HG03064 (cell line): ENCODE measurements around the gene CDC42.

Experiments used
- ATAC-seq: cut with Tn5 transposase; IDR thresholded peaks from one replicate; pipeline ENCODE4 v1.9.1; 2021; ENCODE audit warnings: low read depth; ENCODE audit not compliant: unreplicated experiment

CDC42 gene

DNA sequence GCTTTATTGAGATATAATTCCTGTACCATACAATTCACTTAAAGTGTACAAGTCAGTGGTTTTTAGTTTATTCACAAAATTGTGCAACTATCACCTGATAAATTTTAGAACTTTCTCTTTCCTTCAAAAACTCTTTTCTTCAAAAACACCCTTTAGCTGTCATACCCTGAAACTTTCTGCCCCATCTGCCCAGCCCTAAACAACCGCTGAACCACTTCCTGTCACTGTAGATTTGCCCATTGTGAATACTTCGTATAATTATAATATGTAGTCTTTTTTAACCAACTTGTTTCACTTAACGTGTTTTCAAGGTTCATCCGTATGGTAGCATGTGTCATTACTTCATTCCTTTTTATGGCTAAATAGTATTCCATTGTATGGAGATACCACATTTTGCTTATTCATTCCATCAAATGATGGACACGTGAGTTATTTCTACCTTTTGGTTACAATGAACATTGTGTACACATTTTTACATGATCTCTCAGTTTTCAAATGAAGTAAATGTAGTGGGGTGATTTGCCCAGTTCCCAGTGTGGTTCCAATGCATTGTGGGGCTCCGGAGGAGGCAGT lies 52.4 kb downstream of the CDC42 start:
- no peak for ATAC-seq

GRCh38 chr1:22105611-22106207 lies 53.2 kb downstream of the CDC42 start:
- ATAC-seq, result no peak

DNA sequence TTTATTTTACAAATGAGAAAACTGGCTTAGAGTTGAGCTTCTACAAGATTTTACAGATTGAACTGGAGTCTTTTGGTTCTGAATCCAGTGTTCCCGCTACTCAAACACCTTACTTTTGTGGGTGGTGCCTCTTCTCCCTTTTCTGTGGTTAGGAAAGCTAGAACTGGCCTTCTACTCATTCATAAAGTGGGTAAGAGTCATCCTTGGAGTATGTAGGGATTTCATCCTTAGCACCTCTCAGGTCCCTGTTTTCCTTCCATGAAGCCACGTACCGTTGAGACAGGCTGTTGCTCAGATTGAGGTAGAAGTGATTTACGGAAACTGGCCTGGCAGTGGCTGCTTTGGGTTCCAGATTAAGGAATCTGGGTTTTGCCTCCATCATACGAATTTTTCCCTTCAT lies 54.6 kb downstream of the CDC42 start:
- no peak for ATAC-seq

DNA sequence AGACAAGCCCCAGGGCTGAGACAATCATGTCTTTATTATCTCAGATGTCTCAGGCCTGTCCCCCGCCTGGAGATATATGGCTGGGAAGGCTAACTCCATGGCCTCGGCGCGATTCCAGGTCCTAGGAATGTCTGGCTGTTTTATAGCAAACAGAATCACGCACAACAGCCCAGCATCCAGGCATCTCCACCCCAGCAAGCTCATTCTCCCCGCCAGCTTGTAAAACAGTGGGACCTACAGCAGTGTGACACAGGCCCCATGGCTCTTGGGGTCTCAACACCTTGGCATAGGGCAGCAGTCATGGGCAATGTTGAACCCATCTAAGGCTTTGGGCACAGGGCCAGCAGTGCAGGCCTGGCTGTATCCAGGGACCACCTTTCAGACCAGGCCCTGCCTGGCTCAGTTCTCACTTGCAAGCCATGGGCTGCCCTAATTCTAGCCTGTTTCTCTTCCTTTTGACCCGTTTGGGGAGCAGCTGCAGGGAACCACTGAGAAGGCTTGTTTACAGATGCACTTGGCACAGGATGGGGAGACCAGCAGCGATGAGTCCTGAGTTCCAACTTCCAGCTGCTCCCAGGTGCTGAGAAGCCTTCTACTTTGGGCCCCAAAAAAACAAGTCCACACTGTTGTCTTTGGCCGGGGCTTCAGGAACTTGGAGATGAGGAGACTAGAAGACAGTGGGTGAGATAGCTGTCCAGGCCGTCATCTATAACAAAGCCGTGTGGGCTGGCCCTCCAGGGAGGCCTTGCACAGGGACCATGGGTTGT lies 56.0 kb downstream of the CDC42 start:
- ATAC-seq, result no peak

DNA sequence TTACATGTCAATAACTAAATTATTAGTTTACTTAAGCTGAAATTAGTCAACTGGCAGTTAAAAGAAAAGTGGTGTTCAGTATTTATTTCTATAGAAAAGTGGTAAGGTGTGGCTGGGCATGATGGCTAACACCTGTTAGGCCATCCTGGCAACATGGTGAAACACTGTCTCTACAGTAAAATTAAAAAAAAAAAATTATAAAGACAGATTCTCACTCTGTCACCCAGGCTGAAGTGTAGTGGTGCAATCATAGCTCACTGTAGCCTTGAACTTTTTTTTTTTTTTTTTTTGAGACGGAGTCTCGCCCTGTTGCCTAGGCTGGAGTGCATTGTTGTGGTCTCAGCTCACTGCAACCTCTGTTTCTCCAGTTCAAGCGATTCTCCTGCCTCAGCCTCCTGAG lies 57.5 kb downstream of the CDC42 start:
- ATAC-seq, result no peak

DNA sequence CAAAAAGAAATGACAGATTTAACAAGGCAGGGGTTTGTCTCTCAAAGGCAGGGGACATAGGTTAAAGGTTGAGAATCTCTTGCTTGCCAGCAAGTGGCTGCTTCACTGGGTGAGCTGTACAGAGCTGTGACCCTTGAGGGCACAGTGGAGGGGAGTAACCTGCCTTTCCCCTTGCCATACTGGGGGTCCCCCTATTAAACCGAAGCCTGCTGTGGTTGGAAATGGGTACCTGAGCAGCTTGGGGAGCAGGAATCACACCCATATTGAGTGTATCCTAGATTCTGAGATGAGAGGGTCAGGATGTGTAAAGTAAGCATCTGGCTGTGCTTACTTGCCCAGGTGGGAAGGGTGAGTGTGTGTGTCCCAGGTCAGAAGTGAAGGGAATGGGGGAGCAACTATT lies 58.6 kb downstream of the CDC42 start:
- ATAC-seq, result no peak

GRCh38 chr1:22111620-22112019 lies 59.1 kb downstream of the CDC42 start:
- no peak for ATAC-seq

GRCh38 chr1:22112554-22112953 lies 60.0 kb downstream of the CDC42 start:
- no peak for ATAC-seq

DNA sequence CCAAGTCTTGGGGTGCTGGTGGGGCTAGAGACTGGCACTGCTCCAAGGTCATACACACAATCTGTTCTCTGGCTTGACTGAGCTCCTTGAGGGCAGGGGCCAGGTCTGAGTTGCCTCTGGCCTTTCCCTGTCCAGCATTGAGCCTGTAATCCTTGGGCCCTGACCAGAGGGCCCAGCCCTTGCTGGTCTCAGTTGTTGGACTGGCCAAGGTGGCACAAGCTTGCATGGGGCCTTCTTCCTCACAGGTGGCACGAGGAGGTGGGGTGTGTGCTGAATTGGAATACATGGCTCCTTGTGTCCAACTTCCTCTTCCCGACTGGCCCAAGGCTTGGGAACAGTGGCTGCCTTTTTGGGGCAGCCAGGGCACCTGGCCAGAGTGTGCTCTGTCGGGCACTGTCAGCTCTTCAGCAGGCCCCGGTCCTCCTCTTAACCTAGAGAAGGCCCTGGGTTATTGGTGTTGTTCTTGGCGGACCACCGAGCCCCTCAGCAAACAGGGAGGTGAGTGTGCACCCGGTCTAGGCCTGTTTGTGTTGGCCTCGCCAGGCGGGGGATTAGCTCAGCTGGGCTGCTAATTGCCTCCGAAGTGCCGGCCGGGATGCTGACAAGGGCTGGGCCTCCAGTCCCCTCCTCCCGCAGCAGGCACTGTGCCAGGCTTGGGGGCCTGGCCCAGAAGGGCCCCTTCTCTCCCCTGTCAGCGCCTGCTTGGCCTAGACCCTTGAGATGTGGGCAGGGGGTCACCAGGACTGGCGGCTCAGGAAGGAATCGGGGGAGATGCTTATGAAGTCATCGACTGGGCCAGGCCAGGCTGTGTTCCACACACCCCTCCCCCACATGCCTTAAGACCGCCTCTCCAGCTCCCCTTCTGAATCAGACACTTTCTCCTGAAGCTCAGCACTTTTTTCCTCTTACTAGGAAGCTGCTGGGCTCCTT lies 61.8 kb downstream of the CDC42 start:
- ATAC-seq, result no peak

DNA sequence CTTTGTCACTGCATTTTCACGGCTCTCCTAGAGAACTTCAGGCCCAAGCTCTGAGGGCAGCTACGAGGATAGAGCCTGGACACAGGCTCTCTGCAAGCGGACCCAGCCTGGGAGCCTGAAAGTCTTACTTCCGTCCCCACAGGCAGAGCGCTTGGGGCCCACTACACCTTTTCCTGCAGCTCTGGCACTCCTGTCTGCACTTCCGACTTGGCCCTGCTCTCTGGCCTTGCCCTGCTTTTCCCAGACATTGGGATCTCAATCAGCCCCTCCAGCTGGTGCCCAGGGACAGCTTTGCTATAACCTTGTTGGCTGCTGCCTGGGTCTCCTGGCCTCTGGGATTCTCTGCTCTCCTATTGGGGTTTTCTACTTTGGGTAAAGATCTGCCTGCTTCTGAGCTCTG lies 62.8 kb downstream of the CDC42 start:
- ATAC-seq, result no peak

DNA sequence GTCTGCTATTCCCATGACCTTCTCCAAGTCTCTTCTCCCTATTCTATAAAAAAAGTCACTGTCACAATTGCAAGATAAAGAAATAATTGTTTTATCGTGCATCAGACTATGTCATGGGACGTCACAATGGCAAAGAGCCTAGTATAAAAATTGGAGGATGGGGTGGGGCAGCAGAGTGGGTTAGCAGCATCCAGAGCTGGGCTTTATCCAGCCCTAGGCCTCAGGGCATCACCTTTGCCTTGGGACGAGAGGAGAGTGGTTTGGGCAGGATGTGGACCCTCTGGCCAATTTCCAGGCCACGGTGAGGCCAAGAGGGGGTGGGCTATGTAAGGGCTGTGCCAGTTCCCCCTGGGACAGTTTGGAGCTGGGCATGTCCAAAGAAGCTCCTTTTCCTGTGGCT lies 64.7 kb downstream of the CDC42 start:
- no peak for ATAC-seq

- no peak for ATAC-seq
These were observed 65.3 kb downstream of the CDC42 start for GRCh38 chr1:22117851-22118250.

DNA sequence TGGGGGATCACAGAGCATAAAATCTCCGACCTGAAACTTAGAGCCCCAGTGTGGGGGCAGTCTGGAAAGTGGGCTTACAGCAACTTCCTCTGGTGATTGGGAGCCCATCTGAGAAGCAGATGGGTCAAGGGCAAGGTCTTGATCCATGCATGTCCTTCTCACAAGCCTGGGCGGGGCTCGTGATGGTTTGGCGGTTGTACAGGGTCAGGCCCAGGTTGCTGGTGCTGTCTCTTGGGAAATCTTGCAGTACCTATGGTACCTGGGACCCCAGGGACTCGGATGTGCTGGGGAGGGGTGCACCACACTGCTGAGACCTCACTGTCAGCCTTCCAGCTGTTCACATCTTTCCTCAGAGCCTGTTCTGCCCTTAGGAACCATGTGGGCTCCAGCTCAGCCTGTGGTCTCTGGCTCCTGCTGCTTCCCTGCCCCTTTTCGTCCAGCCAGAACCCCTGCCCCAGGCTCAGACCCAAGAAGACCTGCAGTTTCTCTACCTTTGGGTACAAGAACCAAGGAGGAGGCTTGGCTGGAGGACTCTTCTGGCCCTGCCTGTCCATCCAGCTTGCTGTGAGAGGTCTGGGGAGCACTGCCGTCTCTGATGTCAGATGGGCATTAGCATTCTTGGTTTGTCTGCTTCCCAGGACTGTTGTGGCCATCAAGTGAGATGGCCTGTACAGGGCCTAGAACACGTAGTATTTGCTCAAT lies 65.9 kb downstream of the CDC42 start:
- ATAC-seq, result no peak

- no peak for ATAC-seq
These were observed 67.3 kb downstream of the CDC42 start for GRCh38 chr1:22119626-22120468.

DNA sequence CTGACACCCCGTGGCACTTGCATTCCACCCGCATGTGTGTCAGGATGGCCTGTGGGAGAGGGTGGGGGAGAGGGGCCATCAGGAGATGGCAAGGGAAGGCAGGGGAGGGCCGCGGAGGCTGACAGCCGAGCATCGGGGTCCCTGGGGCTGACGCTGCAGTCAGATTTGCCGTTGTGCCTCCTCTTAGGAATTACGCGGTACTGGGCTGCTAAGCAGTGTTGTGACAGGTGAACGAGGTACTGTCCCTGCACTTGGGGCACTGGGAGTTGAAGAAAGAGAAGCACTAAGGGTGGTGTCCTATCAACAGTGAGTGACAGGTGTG lies 67.9 kb downstream of the CDC42 start:
- ATAC-seq, result no peak

DNA sequence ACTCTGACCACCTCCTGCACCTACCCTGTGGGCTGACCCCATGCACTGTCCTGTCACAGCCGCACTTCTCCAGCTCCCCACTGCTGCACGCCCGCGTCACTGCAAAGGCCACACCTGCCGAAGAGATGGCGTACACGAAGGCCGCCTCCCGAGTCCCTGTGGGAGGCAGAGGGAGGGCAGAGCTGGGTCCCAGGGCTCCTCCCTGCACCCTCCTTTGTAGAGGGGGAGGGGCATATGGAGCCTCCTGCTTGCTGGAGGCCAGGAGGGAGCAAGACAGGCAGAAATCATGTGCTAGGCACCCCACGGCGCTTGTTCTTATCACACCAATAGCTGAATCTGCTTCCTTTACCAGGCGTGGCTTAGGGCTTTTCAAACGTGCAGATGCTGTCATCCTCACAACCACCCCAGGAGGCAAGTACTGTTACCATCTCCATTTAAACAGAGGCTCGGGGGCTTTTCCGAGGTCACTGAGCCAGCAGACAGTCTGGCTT lies 69.0 kb downstream of the CDC42 start:
- ATAC-seq, result no peak

DNA sequence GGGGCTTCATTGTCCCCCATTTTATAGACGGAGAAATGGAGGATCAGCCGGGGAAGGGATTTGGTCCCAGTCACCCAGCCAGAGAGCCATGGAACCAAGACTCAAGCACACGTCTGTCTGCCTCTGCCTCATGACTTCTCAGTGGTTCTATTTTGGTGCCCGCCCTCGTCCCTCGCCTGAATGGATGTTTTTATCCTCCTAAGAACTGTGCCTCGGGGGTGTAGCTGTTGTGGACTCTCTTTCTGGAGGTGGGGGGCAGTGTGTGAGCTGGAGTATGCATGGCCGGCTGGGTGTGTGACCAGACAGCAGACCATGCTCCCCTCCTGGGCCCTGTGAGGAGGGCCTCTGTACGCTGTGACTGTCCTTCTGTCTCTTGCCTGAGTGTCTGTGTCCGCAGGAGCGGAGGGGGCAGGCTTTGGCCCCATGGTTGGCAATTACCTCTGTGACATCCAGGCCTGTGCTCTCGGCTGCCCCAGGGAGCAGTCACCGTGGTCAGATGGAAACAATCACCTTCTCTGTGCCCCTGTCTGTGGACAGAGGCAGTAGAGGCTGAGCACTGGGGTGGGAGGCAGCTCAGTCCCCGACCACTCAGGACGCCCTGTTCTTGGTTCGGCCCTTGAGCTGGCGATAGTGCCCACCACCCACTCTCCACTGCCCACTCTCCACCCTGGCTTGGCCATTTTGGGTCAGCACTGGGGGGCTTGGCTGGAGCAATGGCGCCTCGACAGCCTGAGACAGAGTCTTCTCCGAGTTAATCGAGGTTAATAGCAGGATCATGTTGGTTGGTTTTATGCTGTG lies 70.0 kb downstream of the CDC42 start:
- no peak for ATAC-seq

DNA sequence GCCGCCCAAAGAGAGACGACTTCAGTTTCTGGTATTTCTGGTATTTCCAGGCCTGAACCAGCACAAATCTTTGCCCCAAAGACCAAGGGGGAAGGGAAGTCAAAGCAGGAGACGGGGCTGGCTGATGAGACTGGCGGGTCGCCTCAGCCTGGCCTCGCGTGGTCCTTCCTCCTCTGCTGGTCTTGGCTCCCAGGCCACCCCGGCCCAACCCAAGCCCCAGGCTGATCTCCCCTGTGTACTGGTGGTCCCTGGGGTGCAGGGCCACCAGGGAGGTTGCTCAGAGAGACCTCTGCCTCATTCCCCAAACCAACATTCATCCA lies 70.5 kb downstream of the CDC42 start:
- no peak for ATAC-seq

DNA sequence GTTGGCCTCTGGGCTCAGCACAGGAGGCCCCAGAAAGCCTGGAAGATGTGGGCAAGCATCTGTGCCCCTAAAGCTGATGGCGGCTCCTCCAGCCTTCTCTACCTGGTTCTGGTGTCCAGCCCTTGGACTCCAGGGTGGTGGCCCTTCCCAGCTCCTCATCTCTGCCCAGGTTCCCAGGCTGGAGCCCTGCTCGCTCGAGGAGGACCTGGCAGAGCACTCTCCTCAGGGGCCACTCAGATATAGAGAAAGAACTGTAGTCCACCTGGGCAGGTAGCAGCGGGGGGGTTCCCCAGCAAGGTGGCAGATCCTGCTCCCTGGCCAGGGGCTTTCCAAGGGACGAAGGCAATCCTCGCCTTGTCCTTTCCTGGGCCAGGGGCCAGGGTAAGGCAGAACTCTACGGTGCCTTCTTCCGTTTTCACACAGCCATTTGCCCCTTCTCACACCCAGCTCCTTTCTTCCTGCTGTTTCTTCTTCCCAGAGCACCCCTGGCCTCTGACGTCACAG lies 71.4 kb downstream of the CDC42 start:
- ATAC-seq, result no peak
